OCI-LY7 (cell line): Measurements from ENCODE around the gene STK10. TPM values are rescaled to one million over a fixed set of nuclear protein-coding genes. Genes with fewer than 3 reads are reported as not detected.

Source experiments
- BruUV-seq: library from RNA; stranded (reverse); fragments of 400-500 nt; replicated peaks from 2 replicates; lab custom pipeline; 2021; lab: Mats Ljungman, UMichigan
- CTCF ChIA-PET: fragments of 300-600 bp; sonication (Branson Sonifier 250); formaldehyde crosslinking; loops from one replicate; lab custom pipeline; 2022; ENCODE audit warnings: antibody characterized with exemption; ENCODE audit not compliant: unreplicated experiment; lab: Charles Lee
- POLR2A ChIA-PET: fragments of 300-600 bp; sonication (Branson Sonifier 250); formaldehyde crosslinking; loops from one replicate; lab custom pipeline; 2022; ENCODE audit warnings: antibody characterized with exemption; lab: Charles Lee
- DNase-seq: peaks from one replicate; pipeline ENCODE4 v3.0.0-alpha.2; 2015; ENCODE audit warnings: low spot score
- H2AFZ ChIP-seq: fragments of 200-600 bp; sonication (generic), shearing (Covaris generic); 2 replicates; pipeline ENCODE4 v1.6.1; 2014; ENCODE audit warnings: mild to moderate bottlenecking, antibody characterized with exemption, low read length, moderate library complexity
- H3K27ac ChIP-seq: fragments of 200-600 bp; sonication (generic); 2 replicates; pipeline ENCODE4 v1.5.1; 2014; ENCODE audit warnings: mixed run types, low read depth, mild to moderate bottlenecking, moderate library complexity, low read length, inconsistent platforms; ENCODE audit not compliant: poor library complexity, severe bottlenecking
- H3K36me3 ChIP-seq: fragments of 200-600 bp; sonication (generic); 2 replicates; pipeline ENCODE4 v1.6.1; 2014; ENCODE audit warnings: mild to moderate bottlenecking, antibody characterized with exemption, low read length, moderate library complexity, mixed read lengths; ENCODE audit not compliant: insufficient read depth
- H3K4me1 ChIP-seq: fragments of 200-600 bp; sonication (generic); 2 replicates; pipeline ENCODE4 v1.5.1; 2014; ENCODE audit warnings: mild to moderate bottlenecking, low read length; ENCODE audit not compliant: insufficient read depth, poor library complexity, severe bottlenecking
- H3K4me2 ChIP-seq: fragments of 200-600 bp; sonication (generic); 2 replicates; pipeline ENCODE4 v1.6.1; 2014; ENCODE audit warnings: mild to moderate bottlenecking, low read length
- H3K4me3 ChIP-seq: fragments of 200-600 bp; sonication (generic); 2 replicates; pipeline ENCODE4 v1.5.1; 2014; ENCODE audit warnings: mild to moderate bottlenecking, low read depth, low read length; ENCODE audit not compliant: poor library complexity, severe bottlenecking
- H3K79me2 ChIP-seq: fragments of 200-600 bp; sonication (generic); 2 replicates; pipeline ENCODE4 v1.6.1; 2016; ENCODE audit warnings: low read depth, mild to moderate bottlenecking, low read length, moderate library complexity, mixed read lengths; ENCODE audit not compliant: insufficient read depth
- H3K9me2 ChIP-seq: fragments of 200-600 bp; sonication (generic); 2 replicates; pipeline ENCODE4 v1.6.1; 2016; ENCODE audit warnings: mild to moderate bottlenecking, low read length, mixed read lengths; ENCODE audit not compliant: insufficient read depth
- H3K9me3 ChIP-seq: fragments of 200-600 bp; sonication (generic); 2 replicates; pipeline ENCODE4 v1.6.1; 2014; ENCODE audit warnings: mild to moderate bottlenecking, mixed run types, low read length, mixed read lengths
- H4K20me1 ChIP-seq: fragments of 200-600 bp; sonication (generic); 2 replicates; pipeline ENCODE4 v1.6.1; 2014; ENCODE audit warnings: mild to moderate bottlenecking, antibody characterized with exemption, low read length, moderate library complexity, mixed read lengths; ENCODE audit not compliant: insufficient read depth
- CTCF ChIP-seq: fragments of 200-600 bp; sonication (generic); conservative IDR thresholded peaks from 2 replicates; pipeline ENCODE4 v1.5.1; 2014; ENCODE audit warnings: mild to moderate bottlenecking, antibody characterized with exemption, low read length, moderate library complexity, mixed read lengths
- EZH2phosphoT487 ChIP-seq: fragments of 200-600 bp; sonication (generic); IDR thresholded peaks from 2 replicates; pipeline ENCODE4 v1.6.1; 2018; ENCODE audit warnings: low read depth, borderline replicate concordance, mild to moderate bottlenecking, mixed run types, antibody characterized with exemption, low read length, moderate library complexity, mixed read lengths
- intact Hi-C: fragments of 100-400 bp; cut with micrococcal nuclease; formaldehyde crosslinking; loops from one replicate; pipeline ENCODE4 v1.10.0; 2022; ENCODE audit not compliant: unreplicated experiment
- total RNA-seq, 2 experiments: library from RNA; depleted of rRNA in 1 of 2; stranded (reverse); fragments of >200 nt in 1 of 2; shearing (Covaris generic) in 1 of 2; gene quantifications; 2 replicates each; pipeline ENCODE4 v1.2.3, GENCODE V29; 2014 to 2022

The STK10 gene
- total RNA-seq, 2 experiments from 2014 or later, result 53.7 to 89.7 TPM

GRCh38 chr5:172002840-172003512 lies 185.0 kb downstream of the STK10 start:
- TF ChIP-seq EZH2phosphoT487 (no peak), CTCF (no peak)
- no peak overlapping the region for H3K4me3 ChIP-seq
- no peaks in the 10 kb centered on the region for H3K9me2 ChIP-seq
- DNase-seq, result no peak
- H3K4me1 ChIP-seq, result peaks cover 55% of the 10 kb centered on the region
- peaks cover 85% of the 10 kb centered on the region for H3K79me2 ChIP-seq
- peak overlapping the region; percentile 96; the same call in 1 of the 2 replicates for H3K4me2 ChIP-seq
- intact Hi-C loops, result loop anchor here (1.0 kb wide), 1 partner anchor 91 kb away; no protein-coding TSS in a partner anchor
- peaks cover 42% of the 10 kb centered on the region; the same call in 1 of the 2 replicates for H4K20me1 ChIP-seq
- ChIA-PET CTCF (no interaction called here), POLR2A (interaction anchor here (0.9 to 1.0 kb wide), 2 partner anchors 19 to 30 kb away, joined by 3 read pairs; no protein-coding TSS in a partner anchor)
- BruUV-seq, result no TSS peak
- H3K36me3 ChIP-seq, result peaks cover 3% of the 10 kb centered on the region
- no peaks in the 10 kb centered on the region for H3K9me3 ChIP-seq
- H2AFZ ChIP-seq, result no peak overlapping the region
- H3K27ac ChIP-seq, result no peak overlapping the region

GRCh38 chr5:172002310-172002709 lies 185.7 kb downstream of the STK10 start:
- H4K20me1 ChIP-seq, result peaks cover 44% of the 10 kb centered on the region; the same call in 1 of the 2 replicates
- H2AFZ ChIP-seq, result no peak overlapping the region
- TF ChIP-seq CTCF, result peak; percentile 80
- TF ChIP-seq EZH2phosphoT487, result no peak
- H3K4me3 ChIP-seq, result no peak overlapping the region
- peaks cover 48% of the 10 kb centered on the region for H3K4me1 ChIP-seq
- BruUV-seq, result no TSS peak
- no peaks in the 10 kb centered on the region for H3K9me2 ChIP-seq
- peak; percentile 65 for DNase-seq
- ChIA-PET CTCF (no interaction called here), POLR2A (no interaction called here)
- peaks cover 3% of the 10 kb centered on the region for H3K36me3 ChIP-seq
- no peak overlapping the region for H3K4me2 ChIP-seq
- H3K9me3 ChIP-seq, result no peaks in the 10 kb centered on the region
- intact Hi-C loops, result loop anchor here (1.0 kb wide), 1 partner anchor 90 kb away; no protein-coding TSS in a partner anchor
- H3K79me2 ChIP-seq, result peaks cover 89% of the 10 kb centered on the region
- H3K27ac ChIP-seq, result no peak overlapping the region

DNA sequence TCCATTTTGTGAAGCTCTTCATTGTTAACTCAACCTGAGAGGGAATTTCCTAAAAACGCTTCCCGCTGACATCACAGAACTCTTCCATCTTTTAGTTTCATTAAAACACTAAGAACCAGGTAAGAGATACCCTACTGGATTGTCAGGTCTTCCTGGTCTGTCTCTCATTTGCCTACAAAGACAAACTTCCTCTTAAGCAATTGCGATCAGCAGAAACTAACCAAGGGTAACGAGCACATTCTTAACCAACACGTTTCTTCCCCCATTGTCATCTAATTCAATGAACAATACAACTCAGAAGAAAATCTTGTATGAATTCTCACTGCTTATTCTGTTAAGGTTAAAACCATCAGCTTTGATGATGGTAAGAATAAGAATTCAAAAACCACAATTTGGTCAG lies 188.1 kb downstream of the STK10 start:
- peaks cover 97% of the 10 kb centered on the region for H3K79me2 ChIP-seq
- H3K4me3 ChIP-seq, result peak overlapping the region; percentile 56
- H3K9me3 ChIP-seq, result no peaks in the 10 kb centered on the region
- H2AFZ ChIP-seq, result peak overlapping the region; percentile 13; the same call in 1 of the 2 replicates
- intact Hi-C loops, result no loop called here
- no TSS peak for BruUV-seq
- DNase-seq, result peak; percentile 60
- peaks cover 42% of the 10 kb centered on the region; the same call in 1 of the 2 replicates for H4K20me1 ChIP-seq
- H3K4me2 ChIP-seq, result peak overlapping the region; percentile 73
- H3K27ac ChIP-seq, result peak overlapping the region; percentile 27
- no peak for TF ChIP-seq EZH2phosphoT487
- TF ChIP-seq CTCF, result no peak
- CTCF ChIA-PET, result no interaction called here
- H3K9me2 ChIP-seq, result no peaks in the 10 kb centered on the region
- POLR2A ChIA-PET, result interaction anchor here (0.6 kb wide), 1 partner anchor 111 kb away, joined by 3 read pairs; no protein-coding TSS in a partner anchor
- H3K4me1 ChIP-seq, result peaks cover 52% of the 10 kb centered on the region
- peaks cover 25% of the 10 kb centered on the region for H3K36me3 ChIP-seq
